Neural cell (in vitro differentiated cells): ENCODE data around the gene WWC2. TPM values are rescaled to one million over a fixed set of nuclear protein-coding genes. Genes with fewer than 3 reads are reported as not detected.

Experiments used
- H2AFZ ChIP-seq: fragments of 200-600, 300-800 bp; sonication (generic), shearing (Covaris generic); 2 replicates; pipeline ENCODE4 v1.6.0; 2014; ENCODE audit warnings: low read depth, mild to moderate bottlenecking, antibody characterized with exemption, low read length, moderate library complexity
- H3F3A ChIP-seq: fragments of 200-600 bp; shearing (Covaris generic); 2 replicates; pipeline ENCODE4 v1.6.1; 2016; ENCODE audit warnings: mild to moderate bottlenecking, moderate library complexity, mixed read lengths, antibody characterized with exemption, low read length; ENCODE audit not compliant: insufficient read depth, poor library complexity, severe bottlenecking
- H3K27ac ChIP-seq: fragments of 200-600, 300-800 bp; sonication (generic), shearing (Covaris generic); 2 replicates; pipeline ENCODE4 v1.5.1; 2014; ENCODE audit warnings: mild to moderate bottlenecking, low read length, moderate library complexity
- H3K27me3 ChIP-seq: fragments of 300-800, 200-600 bp; sonication (generic), shearing (Covaris generic); 2 replicates; pipeline ENCODE4 v1.6.0; 2014; ENCODE audit warnings: mild to moderate bottlenecking, low read depth, low read length, moderate library complexity; ENCODE audit not compliant: insufficient read depth
- H3K36me3 ChIP-seq: fragments of 300-800, 200-600 bp; sonication (generic), shearing (Covaris generic); 2 replicates; pipeline ENCODE4 v1.5.1; 2014; ENCODE audit warnings: mild to moderate bottlenecking, antibody characterized with exemption, low read length, moderate library complexity; ENCODE audit not compliant: insufficient read depth
- H3K4me2 ChIP-seq: fragments of 300-800, 200-600 bp; sonication (generic), shearing (Covaris generic); 2 replicates; pipeline ENCODE4 v1.6.0; 2014; ENCODE audit warnings: mild to moderate bottlenecking, low read length
- H3K4me3 ChIP-seq: fragments of 300-800, 200-600 bp; sonication (generic), shearing (Covaris generic); 2 replicates; pipeline ENCODE4 v1.5.1; 2014; ENCODE audit warnings: mild to moderate bottlenecking, low read length, moderate library complexity
- H3K79me2 ChIP-seq: fragments of 200-600 bp; shearing (Covaris generic); replicated peaks from 2 replicates; pipeline ENCODE4 v1.6.0; 2014; ENCODE audit warnings: mild to moderate bottlenecking, low read length, moderate library complexity; ENCODE audit not compliant: insufficient read depth
- H3K9ac ChIP-seq: fragments of 300-800, 200-600 bp; sonication (generic), shearing (Covaris generic); 2 replicates; pipeline ENCODE4 v1.6.1; 2016; ENCODE audit warnings: mild to moderate bottlenecking, low read length, mixed read lengths
- H3K9me2 ChIP-seq: fragments of 200-600 bp; shearing (Covaris generic); 2 replicates; pipeline ENCODE4 v1.6.1; 2016; ENCODE audit warnings: mild to moderate bottlenecking, low read length, mixed read lengths; ENCODE audit not compliant: insufficient read depth
- H3K9me3 ChIP-seq: fragments of 200-600, 300-800 bp; sonication (generic), shearing (Covaris generic); 2 replicates; pipeline ENCODE4 v1.6.1; 2016; ENCODE audit warnings: mild to moderate bottlenecking, mixed run types, low read length, moderate library complexity, mixed read lengths
- H4K20me1 ChIP-seq: fragments of 200-600 bp; shearing (Covaris generic); 2 replicates; pipeline ENCODE4 v1.6.1; 2016; ENCODE audit warnings: mild to moderate bottlenecking, mixed run types; ENCODE audit not compliant: insufficient read depth
- CTCF ChIP-seq: fragments of 450-650 bp; IDR thresholded peaks from 2 replicates; pipeline ENCODE4 v1.5.1; 2014; ENCODE audit warnings: antibody characterized with exemption, mild to moderate bottlenecking, moderate library complexity; ENCODE audit not compliant: poor library complexity, severe bottlenecking
- EP300 ChIP-seq: fragments of 450-650 bp; conservative IDR thresholded peaks from 2 replicates; pipeline ENCODE4 v1.6.1; 2014; ENCODE audit warnings: antibody characterized with exemption, mild to moderate bottlenecking, moderate library complexity; ENCODE audit not compliant: poor library complexity, severe bottlenecking
- EZH2 ChIP-seq: fragments of 200-600, 300-800 bp; shearing (Covaris generic), sonication (generic); IDR thresholded peaks from 2 replicates; pipeline ENCODE4 v1.6.1; 2014; ENCODE audit warnings: antibody characterized with exemption, low read length, borderline replicate concordance, mild to moderate bottlenecking; ENCODE audit not compliant: insufficient read depth, poor library complexity, severe bottlenecking
- MXI1 ChIP-seq: fragments of 450-650 bp; conservative IDR thresholded peaks from 2 replicates; pipeline ENCODE4 v1.6.1; 2014; ENCODE audit warnings: antibody characterized with exemption, mild to moderate bottlenecking; ENCODE audit not compliant: poor library complexity, severe bottlenecking
- POLR2AphosphoS5 ChIP-seq: IDR thresholded peaks from 2 replicates; pipeline ENCODE4 v1.6.1; 2012
- RAD21 ChIP-seq: fragments of 450-650 bp; conservative IDR thresholded peaks from 2 replicates; pipeline ENCODE4 v1.6.1; 2014; ENCODE audit warnings: antibody characterized with exemption, mild to moderate bottlenecking, moderate library complexity
- REST ChIP-seq: IDR thresholded peaks from 2 replicates; pipeline ENCODE4 v1.6.1; 2012; ENCODE audit warnings: borderline replicate concordance
- SMC3 ChIP-seq: fragments of 450-650 bp; conservative IDR thresholded peaks from 2 replicates; pipeline ENCODE4 v1.6.1; 2014; ENCODE audit warnings: antibody characterized with exemption, mild to moderate bottlenecking, moderate library complexity; ENCODE audit not compliant: poor library complexity
- TAF1 ChIP-seq: IDR thresholded peaks from 2 replicates; pipeline ENCODE4 v1.6.1; 2012; ENCODE audit warnings: low read depth
- polyA plus RNA-seq: library from polyadenylated mRNA; depleted of rRNA; stranded (reverse); fragments of >200 nt; gene quantifications from 2 replicates; pipeline ENCODE4 v1.2.3, GENCODE V29; 2014

The WWC2 gene
- polyA plus RNA-seq, 1 donor from 2014 or later, result 5.7 TPM

GRCh38 chr4:183107891-183108459 lies 8.9 kb downstream of the WWC2 start:
- no peak overlapping the region for H3K4me2 ChIP-seq
- H2AFZ ChIP-seq, result no peak overlapping the region
- no peak overlapping the region for H3K9ac ChIP-seq
- H3K27ac ChIP-seq, result no peak overlapping the region
- no peaks in the 10 kb centered on the region for H3K9me3 ChIP-seq
- H3K27me3 ChIP-seq, result no peaks in the 10 kb centered on the region
- TF ChIP-seq EP300, result no peak
- TF ChIP-seq TAF1, result no peak
- no peak for TF ChIP-seq RAD21
- no peak for TF ChIP-seq EZH2
- no peak for TF ChIP-seq POLR2AphosphoS5
- TF ChIP-seq MXI1, result no peak
- TF ChIP-seq REST, result no peak
- TF ChIP-seq SMC3, result no peak
- TF ChIP-seq CTCF, result no peak
- H3K36me3 ChIP-seq, result no peaks in the 10 kb centered on the region
- H3K4me3 ChIP-seq, result no peak overlapping the region
- H3F3A ChIP-seq, result no peaks in the 10 kb centered on the region
- H3K79me2 ChIP-seq, result peaks cover 19% of the 10 kb centered on the region
- no peaks in the 10 kb centered on the region for H3K9me2 ChIP-seq
- H4K20me1 ChIP-seq, result no peaks in the 10 kb centered on the region

- Histone ChIP-seq H3F3A (no peaks in the 10 kb centered on the region), H3K27ac (no peak overlapping the region), H3K9me3 (no peaks in the 10 kb centered on the region), H3K36me3 (no peaks in the 10 kb centered on the region), H3K9me2 (no peaks in the 10 kb centered on the region), H3K4me3 (no peak overlapping the region), H3K27me3 (no peaks in the 10 kb centered on the region), H2AFZ (no peak overlapping the region), H3K9ac (no peak overlapping the region), H4K20me1 (no peaks in the 10 kb centered on the region), H3K79me2 (peaks cover 10% of the 10 kb centered on the region), H3K4me2 (no peak overlapping the region)
- TF ChIP-seq REST (no peak), CTCF (no peak), TAF1 (no peak), RAD21 (no peak), MXI1 (no peak), POLR2AphosphoS5 (no peak), EP300 (no peak), EZH2 (no peak)
Observed at GRCh38 chr4:183110244-183110643, 11.2 kb downstream of the WWC2 start.
